Tibial artery (tissue), 4 donors: Measurements from ENCODE around the gene TERB2.
"Not testable (repeated sequence)": the region's sequence is repeated elsewhere in the genome, so short reads cannot be mapped to it uniquely, and the experiment has no call there.

Experiments used
- DNase-seq, 2 donors: peaks; one replicate each; pipeline ENCODE4 v3.0.0-alpha.2; 2019
- H3K27ac ChIP-seq, 2 donors: fragments of 200-600 bp; sonication (generic) in 1 of 2; 1 replicate in 1 of 2; 2 replicates in 1 of 2; pipeline ENCODE4 v1.5.1; 2018 to 2019; ENCODE audit warnings: mild to moderate bottlenecking in 1 of 2
- H3K27me3 ChIP-seq, 2 donors: fragments of 200-600 bp; sonication (generic) in 1 of 2; one replicate each; pipeline versions ENCODE4 v1.5.1 to v1.6.0; 2016 to 2019
- H3K36me3 ChIP-seq, 3 donors: fragments of 200-600 bp; sonication (generic) in 2 of 3; one replicate each; pipeline ENCODE4 v1.5.1; 2016 to 2019; ENCODE audit warnings: mild to moderate bottlenecking in 2 of 3
- H3K4me1 ChIP-seq, 4 donors: fragments of 200-600 bp; sonication (generic) in 2 of 4; 1 replicate in 3 of 4; 2 replicates in 1 of 4; pipeline ENCODE4 v1.5.1; 2016 to 2019
- H3K4me3 ChIP-seq, 2 donors: fragments of 200-600 bp; sonication (generic) in 1 of 2; 1 replicate in 1 of 2; 2 replicates in 1 of 2; pipeline ENCODE4 v1.5.1; 2018 to 2019; ENCODE audit warnings: mild to moderate bottlenecking in 2 of 2
- H3K9me3 ChIP-seq, 3 donors: fragments of 200-600 bp; sonication (generic) in 1 of 3; one replicate each; pipeline ENCODE4 v1.5.1; 2016 to 2019
- CTCF ChIP-seq, 2 experiments: fragments of 200-600 bp in 1 of 2; fragments of 450-650 bp in 1 of 2; IDR thresholded peaks; one replicate each; pipeline ENCODE4 v1.5.1; 2017 to 2019; ENCODE audit warnings: antibody characterized with exemption in 2 of 2, mild to moderate bottlenecking in 1 of 2, moderate library complexity in 1 of 2
- intact Hi-C: fragments of 100-400 bp; cut with DNase I; formaldehyde crosslinking; loops from one replicate; pipeline ENCODE4 v1.15.0; 2023; ENCODE audit warnings: low total_unique reads

The TERB2 gene

GRCh38 chr15:44968475-44968874 lies 12.0 kb downstream of the TERB2 start:
- peaks cover 0 to 2% of the 10 kb centered on the region in 2 donors for H3K27me3 ChIP-seq
- no peak overlapping the region for H3K4me3 ChIP-seq
- TF ChIP-seq CTCF (IDR thresholded peaks at IDR 0.05), result no peak
- no peaks in the 10 kb centered on the region for H3K36me3 ChIP-seq
- no peak overlapping the region for H3K27ac ChIP-seq
- no peaks in the 10 kb centered on the region for H3K4me1 ChIP-seq
- intact Hi-C loops, result no loop called here
- no peak for DNase-seq
- no peaks in the 10 kb centered on the region for H3K9me3 ChIP-seq

- H3K36me3 ChIP-seq, result no peaks in the 10 kb centered on the region
- no peak overlapping the region for H3K27ac ChIP-seq
- H3K4me3 ChIP-seq, result no peak overlapping the region
- DNase-seq, result no peak
- no peak for TF ChIP-seq CTCF (IDR thresholded peaks at IDR 0.05)
- no peaks in the 10 kb centered on the region for H3K4me1 ChIP-seq
- H3K9me3 ChIP-seq, result no peaks in the 10 kb centered on the region
- intact Hi-C loops, result no loop called here
- H3K27me3 ChIP-seq, result peaks cover 0 to 2% of the 10 kb centered on the region in 2 donors
Observed at GRCh38 chr15:44971036-44971435, 14.5 kb downstream of the TERB2 start.

- H3K4me1 ChIP-seq, H3K4me3 ChIP-seq, H3K36me3 ChIP-seq, intact Hi-C loops, H3K27me3 ChIP-seq, H3K9me3 ChIP-seq, H3K27ac ChIP-seq, DNase-seq: not testable (repeated sequence)
Observed at GRCh38 chr15:44976183-44976582, 19.7 kb downstream of the TERB2 start.

GRCh38 chr15:44977781-44978180 lies 21.3 kb downstream of the TERB2 start:
- H3K4me3 ChIP-seq, H3K27me3 ChIP-seq, DNase-seq, H3K4me1 ChIP-seq, H3K36me3 ChIP-seq, H3K27ac ChIP-seq, intact Hi-C loops, H3K9me3 ChIP-seq: not testable (repeated sequence)

GRCh38 chr15:44979617-44980339 lies 23.3 kb downstream of the TERB2 start:
- H3K4me3 ChIP-seq, H3K9me3 ChIP-seq, DNase-seq, H3K27me3 ChIP-seq, H3K27ac ChIP-seq, H3K36me3 ChIP-seq, H3K4me1 ChIP-seq, intact Hi-C loops: not testable (repeated sequence)

- H3K4me1 ChIP-seq, H3K9me3 ChIP-seq, intact Hi-C loops, DNase-seq, H3K27me3 ChIP-seq, H3K4me3 ChIP-seq, H3K27ac ChIP-seq, H3K36me3 ChIP-seq: not testable (repeated sequence)
Observed at GRCh38 chr15:44984144-44984543, 27.7 kb downstream of the TERB2 start.

- H3K27me3 ChIP-seq, H3K4me3 ChIP-seq, H3K4me1 ChIP-seq, H3K27ac ChIP-seq, DNase-seq, H3K9me3 ChIP-seq, H3K36me3 ChIP-seq, intact Hi-C loops: not testable (repeated sequence)
Observed at GRCh38 chr15:44986346-44987055, 30.0 kb downstream of the TERB2 start.

- not testable (repeated sequence) for H3K4me1 ChIP-seq, H3K27me3 ChIP-seq, H3K4me3 ChIP-seq, H3K9me3 ChIP-seq, H3K27ac ChIP-seq, DNase-seq, H3K36me3 ChIP-seq
- intact Hi-C loops, result loop anchor here (2.0 kb wide), 1 partner anchor 85 kb away; no protein-coding TSS in a partner anchor
Observed at GRCh38 chr15:44987711-44988110, 31.2 kb downstream of the TERB2 start.

- not testable (repeated sequence) for H3K4me3 ChIP-seq, H3K27ac ChIP-seq, H3K27me3 ChIP-seq, H3K9me3 ChIP-seq, H3K4me1 ChIP-seq, H3K36me3 ChIP-seq, DNase-seq
- intact Hi-C loops, result loop anchor here (2.0 kb wide), 1 partner anchor 86 kb away; no protein-coding TSS in a partner anchor
Observed at GRCh38 chr15:44988184-44988869, 31.8 kb downstream of the TERB2 start.

- H3K36me3 ChIP-seq, H3K4me1 ChIP-seq, DNase-seq, H3K27ac ChIP-seq, H3K27me3 ChIP-seq, H3K9me3 ChIP-seq, H3K4me3 ChIP-seq: not testable (repeated sequence)
- intact Hi-C loops, result loop anchor here (2.0 kb wide), 1 partner anchor 86 kb away; no protein-coding TSS in a partner anchor
Observed at GRCh38 chr15:44988870-44989219, 32.4 kb downstream of the TERB2 start.

- H3K4me1 ChIP-seq, H3K9me3 ChIP-seq, H3K27me3 ChIP-seq, intact Hi-C loops, H3K4me3 ChIP-seq, H3K36me3 ChIP-seq, DNase-seq, H3K27ac ChIP-seq: not testable (repeated sequence)
Observed at GRCh38 chr15:44997632-44998031, 41.1 kb downstream of the TERB2 start.
